Measurements from ENCODE around the gene HSPB6. TPM values are rescaled to one million over a fixed set of nuclear protein-coding genes. Genes with fewer than 3 reads are reported as not detected.
A peak's percentile ranks its signal among the peaks of the same experiment; 100 is the strongest.

HSPB6 gene
- polyA plus RNA-seq, 1 donor (not counting 4 experiments of a cell fraction or from before 2014, with no cell fraction given), result not detected

DNA sequence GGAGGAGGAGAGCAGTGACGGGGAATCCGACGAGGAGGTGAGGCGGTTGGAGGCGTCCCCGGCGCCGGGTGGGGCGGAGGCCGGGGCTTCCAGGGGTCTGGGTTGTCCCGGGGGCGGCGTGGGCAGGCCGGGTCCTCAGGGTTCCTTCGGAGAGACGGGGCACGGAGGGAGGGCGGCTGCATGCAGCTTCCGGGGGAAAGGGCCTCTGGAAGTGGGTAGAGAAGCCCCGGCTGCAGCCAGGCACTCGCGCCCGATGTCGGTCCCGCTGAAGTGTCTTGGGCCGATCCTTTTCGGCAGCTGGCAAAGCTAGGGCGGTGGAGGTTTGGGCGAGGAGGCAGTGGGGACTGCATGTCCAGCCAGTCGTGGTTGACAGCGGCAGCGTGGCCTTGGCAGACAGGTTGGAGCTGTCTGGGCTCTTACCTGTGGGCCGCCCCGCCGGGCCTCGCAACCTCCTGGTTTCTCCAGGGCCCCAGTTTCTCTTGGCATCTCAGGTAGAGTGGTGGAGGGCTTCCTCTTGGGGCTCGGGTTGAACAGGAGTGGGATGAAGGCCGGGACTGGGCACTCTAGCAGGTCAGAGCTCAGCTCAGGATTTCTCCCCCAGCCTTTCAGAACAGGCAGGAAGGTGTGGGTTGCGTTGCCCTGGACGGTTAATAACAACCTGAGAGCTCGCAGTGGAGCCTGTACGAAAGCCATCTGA is 38.3 kb downstream of the HSPB6 start:
- Histone ChIP-seq H3K27me3 (ENCODE audit: control insufficient read depth, extremely low read depth, insufficient read depth, low read length) (no peaks in the 10 kb centered on the region), H3K79me2 (ENCODE audit: control insufficient read depth, insufficient read depth, low read length) (peaks cover 45% of the 10 kb centered on the region), H4K20me1 (ENCODE audit: control insufficient read depth, extremely low read depth, insufficient read depth, low read length) (peaks cover 4% of the 10 kb centered on the region), H2AFZ (ENCODE audit: control insufficient read depth, low read length) (no peak overlapping the region), H3K4me3 (ENCODE audit: control insufficient read depth in 2 of 3, extremely low read depth in 1 of 3, insufficient read depth in 2 of 3, low read depth in 1 of 3, low read length in 3 of 3) (peak overlapping the region; percentile 78 to 92 (median 89)), H3K36me3 (ENCODE audit: control insufficient read depth in 2 of 2, extremely low read depth in 1 of 2, insufficient read depth in 2 of 2, low read length in 2 of 2) (peaks cover 20 to 25% of the 10 kb centered on the region in 2 experiments), H3K9ac (ENCODE audit: control insufficient read depth, extremely low read depth, insufficient read depth, low read length) (peak overlapping the region; percentile 85), H3K4me2 (ENCODE audit: control insufficient read depth, extremely low read depth, insufficient read depth, low read depth, low read length) (peak overlapping the region; percentile 87), H3K27ac (ENCODE audit: control insufficient read depth, insufficient read depth, low read length) (peak overlapping the region; percentile 58), H3K9me1 (ENCODE audit: control insufficient read depth, extremely low read depth, insufficient read depth, low read length) (no peaks in the 10 kb centered on the region), H3K4me1 (ENCODE audit: control insufficient read depth, extremely low read depth, insufficient read depth, low read length) (peaks cover 22% of the 10 kb centered on the region), H3K9me3 (ENCODE audit: control insufficient read depth, low read depth, low read length) (no peaks in the 10 kb centered on the region)
- FAIRE-seq (no peak), DNase-seq (ENCODE audit: low read depth, low spot score) (no peak)
- dilution Hi-C loops (cut with MboI; ENCODE audit: extremely low pct_ligation_motif_present, low sequenced_read_pairs), result no loop called here
- TF ChIP-seq, protein P1, sequence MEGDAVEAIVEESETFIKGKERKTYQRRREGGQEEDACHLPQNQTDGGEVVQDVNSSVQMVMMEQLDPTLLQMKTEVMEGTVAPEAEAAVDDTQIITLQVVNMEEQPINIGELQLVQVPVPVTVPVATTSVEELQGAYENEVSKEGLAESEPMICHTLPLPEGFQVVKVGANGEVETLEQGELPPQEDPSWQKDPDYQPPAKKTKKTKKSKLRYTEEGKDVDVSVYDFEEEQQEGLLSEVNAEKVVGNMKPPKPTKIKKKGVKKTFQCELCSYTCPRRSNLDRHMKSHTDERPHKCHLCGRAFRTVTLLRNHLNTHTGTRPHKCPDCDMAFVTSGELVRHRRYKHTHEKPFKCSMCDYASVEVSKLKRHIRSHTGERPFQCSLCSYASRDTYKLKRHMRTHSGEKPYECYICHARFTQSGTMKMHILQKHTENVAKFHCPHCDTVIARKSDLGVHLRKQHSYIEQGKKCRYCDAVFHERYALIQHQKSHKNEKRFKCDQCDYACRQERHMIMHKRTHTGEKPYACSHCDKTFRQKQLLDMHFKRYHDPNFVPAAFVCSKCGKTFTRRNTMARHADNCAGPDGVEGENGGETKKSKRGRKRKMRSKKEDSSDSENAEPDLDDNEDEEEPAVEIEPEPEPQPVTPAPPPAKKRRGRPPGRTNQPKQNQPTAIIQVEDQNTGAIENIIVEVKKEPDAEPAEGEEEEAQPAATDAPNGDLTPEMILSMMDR (optimal IDR thresholded peaks at IDR 0.05 in 1 of 3, IDR thresholded peaks at IDR 0.05 in 1 of 3, conservative IDR thresholded peaks at IDR 0.05 in 1 of 3; ENCODE audit: extremely low read depth in 1 of 3, insufficient read depth in 2 of 3, low read length in 3 of 3), result no peak
- TF ChIP-seq EZH2 (IDR thresholded peaks at IDR 0.05; ENCODE audit: low read length), result no peak

DNA sequence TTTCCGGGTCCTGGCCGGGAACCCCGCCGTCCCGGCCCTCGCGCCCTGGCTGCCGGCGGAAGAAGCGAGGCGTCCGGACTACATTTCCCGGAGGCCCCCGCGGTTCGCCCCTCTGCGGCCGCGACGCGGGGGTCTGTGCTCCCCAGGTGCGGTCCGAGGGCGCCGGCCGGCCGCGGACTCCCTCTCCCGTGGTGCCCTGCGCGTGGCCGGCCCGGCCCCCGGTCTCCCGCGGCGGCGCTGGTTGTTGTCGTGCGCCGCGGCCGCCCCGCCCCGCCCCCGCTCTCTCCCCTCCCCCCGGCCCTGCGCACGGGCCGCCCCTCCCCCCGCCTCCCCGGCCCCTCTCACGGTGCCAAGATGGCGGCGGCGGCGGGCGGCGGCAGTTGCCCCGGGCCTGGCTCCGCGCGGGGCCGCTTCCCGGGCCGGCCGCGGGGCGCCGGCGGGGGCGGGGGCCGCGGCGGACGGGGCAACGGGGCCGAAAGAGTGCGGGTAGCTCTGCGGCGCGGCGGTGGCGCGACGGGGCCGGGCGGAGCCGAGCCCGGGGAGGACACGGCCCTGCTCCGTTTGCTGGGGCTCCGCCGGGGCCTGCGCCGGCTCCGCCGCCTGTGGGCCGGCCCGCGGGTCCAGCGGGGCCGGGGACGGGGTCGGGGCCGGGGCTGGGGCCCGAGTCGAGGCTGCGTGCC is 39.0 kb downstream of the HSPB6 start, which contains the start of gene KMT2B:
Gene KMT2B, plus strand, starts transcription at position 339 of the 680 bp plus-strand sequence. Its CDS starts 16 bp downstream, at position 355.
- Histone ChIP-seq H3K27ac (ENCODE audit: control insufficient read depth, insufficient read depth, low read length) (peak within 1 kb of the TSS; percentile 58), H4K20me1 (ENCODE audit: control insufficient read depth, extremely low read depth, insufficient read depth, low read length) (peaks cover 4% of the 10 kb centered on the region), H2AFZ (ENCODE audit: control insufficient read depth, low read length) (peak within 1 kb of the TSS; percentile 86), H3K4me2 (ENCODE audit: control insufficient read depth, extremely low read depth, insufficient read depth, low read depth, low read length) (peak within 1 kb of the TSS; percentile 96), H3K36me3 (ENCODE audit: control insufficient read depth in 2 of 2, extremely low read depth in 1 of 2, insufficient read depth in 2 of 2, low read length in 2 of 2) (peaks cover 13 to 18% of the 10 kb centered on the region in 2 experiments), H3K4me3 (ENCODE audit: control insufficient read depth in 2 of 3, extremely low read depth in 1 of 3, insufficient read depth in 2 of 3, low read depth in 1 of 3, low read length in 3 of 3) (peak within 1 kb of the TSS; percentile 86 to 92 (median 89)), H3K4me1 (ENCODE audit: control insufficient read depth, extremely low read depth, insufficient read depth, low read length) (peaks cover 22% of the 10 kb centered on the region), H3K79me2 (ENCODE audit: control insufficient read depth, insufficient read depth, low read length) (peaks cover 41% of the 10 kb centered on the region), H3K9me1 (ENCODE audit: control insufficient read depth, extremely low read depth, insufficient read depth, low read length) (no peaks in the 10 kb centered on the region), H3K9me3 (ENCODE audit: control insufficient read depth, low read depth, low read length) (no peaks in the 10 kb centered on the region), H3K27me3 (ENCODE audit: control insufficient read depth, extremely low read depth, insufficient read depth, low read length) (no peaks in the 10 kb centered on the region), H3K9ac (ENCODE audit: control insufficient read depth, extremely low read depth, insufficient read depth, low read length) (peak within 1 kb of the TSS; percentile 85)
- TF ChIP-seq EZH2 (IDR thresholded peaks at IDR 0.05; ENCODE audit: low read length), result no peak
- TF ChIP-seq, protein P1 (optimal IDR thresholded peaks at IDR 0.05 in 1 of 3, IDR thresholded peaks at IDR 0.05 in 1 of 3, conservative IDR thresholded peaks at IDR 0.05 in 1 of 3; ENCODE audit: extremely low read depth in 1 of 3, insufficient read depth in 2 of 3, low read length in 3 of 3), result no peak
- dilution Hi-C loops (cut with MboI; ENCODE audit: extremely low pct_ligation_motif_present, low sequenced_read_pairs), result no loop called here
- no peak for DNase-seq (ENCODE audit: low read depth, low spot score)
- no peak for FAIRE-seq
